AG09309 (cell line): ENCODE measurements around the gene MAP4K1.
"Not testable (repeated sequence)": the region's sequence is repeated elsewhere in the genome, so short reads cannot be mapped to it uniquely, and the experiment has no call there.

Experiments used
- DNase-seq: peaks from one replicate; pipeline ENCODE4 v3.0.0-alpha.2; 2010; ENCODE audit warnings: low read depth
- H3K4me3 ChIP-seq: 2 replicates; pipeline ENCODE4 v1.5.1; 2011; ENCODE audit warnings: mild to moderate bottlenecking, low read depth, low read length, moderate library complexity; ENCODE audit not compliant: control insufficient read depth
- CTCF ChIP-seq: IDR thresholded peaks from 2 replicates; pipeline ENCODE4 v1.5.1; 2011; ENCODE audit warnings: mild to moderate bottlenecking, low read depth, low read length, inconsistent platforms; ENCODE audit not compliant: insufficient read depth, control insufficient read depth; ENCODE audit errors: missing control alignments

MAP4K1 gene

DNA sequence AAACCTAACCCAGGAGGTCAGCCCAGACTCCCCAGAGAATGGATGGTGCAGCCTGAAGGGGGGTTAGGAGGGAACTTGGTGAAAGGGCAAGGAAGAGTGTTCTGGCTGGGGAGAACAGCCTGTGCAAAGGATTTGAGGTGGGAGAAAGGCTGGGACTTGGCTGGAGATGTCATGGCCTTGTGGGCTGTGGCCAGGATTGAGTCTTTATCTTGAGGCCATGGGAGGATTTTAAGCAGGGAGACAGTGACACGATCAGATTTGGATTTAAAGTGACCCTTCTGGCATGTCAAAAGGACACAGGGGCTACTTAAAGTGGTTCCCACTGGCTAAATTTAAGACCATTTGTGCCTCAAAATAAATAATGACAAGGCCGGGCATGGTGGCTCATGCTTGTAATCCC is 29.7 kb downstream of the MAP4K1 start:
- TF ChIP-seq CTCF: no peak
- no peak overlapping the region for H3K4me3 ChIP-seq
- no peak for DNase-seq

- no peak for TF ChIP-seq CTCF
- no peak for DNase-seq
- no peak overlapping the region for H3K4me3 ChIP-seq
Measured at GRCh38 chr19:38587562-38587961, 30.2 kb downstream of the MAP4K1 start.

GRCh38 chr19:38583985-38584305 is 33.8 kb downstream of the MAP4K1 start:
- DNase-seq: no peak
- H3K4me3 ChIP-seq: no peak overlapping the region
- no peak for TF ChIP-seq CTCF

GRCh38 chr19:38583219-38583984 is 34.4 kb downstream of the MAP4K1 start:
- H3K4me3 ChIP-seq: no peak overlapping the region
- no peak for TF ChIP-seq CTCF
- DNase-seq: no peak

DNA sequence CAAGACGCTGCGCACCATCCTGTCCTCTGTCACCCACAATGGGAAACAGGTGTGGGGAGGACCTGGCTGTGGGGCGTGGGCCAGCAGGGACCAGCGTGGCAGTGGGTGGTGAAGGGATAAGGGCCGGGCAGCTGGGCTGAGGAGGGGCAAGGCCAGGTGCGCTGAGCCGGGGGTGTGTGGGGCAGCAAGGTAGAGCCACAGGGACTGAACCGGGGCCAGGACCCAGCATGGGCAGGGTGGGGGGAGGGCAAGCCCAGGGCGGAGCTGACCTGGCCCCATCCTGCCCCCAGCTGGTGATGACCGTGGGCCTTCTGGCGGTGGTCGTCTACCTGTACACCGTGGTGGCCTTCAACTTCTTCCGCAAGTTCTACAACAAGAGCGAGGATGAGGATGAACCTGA is 37.7 kb downstream of the MAP4K1 start:
- no peak for TF ChIP-seq CTCF
- H3K4me3 ChIP-seq: no peak overlapping the region
- DNase-seq: no peak

- H3K4me3 ChIP-seq, DNase-seq: not testable (repeated sequence)
Measured at GRCh38 chr19:38579304-38579703, 38.4 kb downstream of the MAP4K1 start.

DNA sequence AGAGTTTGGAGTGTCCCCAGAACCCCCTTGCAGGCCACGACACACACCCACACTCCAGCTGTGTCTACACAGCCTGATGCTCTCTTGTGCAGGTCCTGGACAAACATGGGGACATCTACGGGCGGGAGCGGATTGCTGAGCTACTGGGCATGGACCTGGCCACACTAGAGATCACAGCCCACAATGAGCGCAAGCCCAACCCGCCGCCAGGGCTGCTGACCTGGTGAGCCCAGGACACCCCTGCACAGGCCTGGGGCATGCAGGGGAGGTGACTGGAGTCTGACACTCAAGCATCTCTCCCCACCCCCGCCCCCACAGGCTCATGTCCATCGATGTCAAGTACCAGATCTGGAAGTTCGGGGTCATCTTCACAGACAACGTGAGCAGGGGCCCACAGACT is 39.9 kb downstream of the MAP4K1 start:
- no peak overlapping the region for H3K4me3 ChIP-seq
- no peak for DNase-seq
- TF ChIP-seq CTCF: no peak
